Measurements from ENCODE around the gene NR6A1.

DNA sequence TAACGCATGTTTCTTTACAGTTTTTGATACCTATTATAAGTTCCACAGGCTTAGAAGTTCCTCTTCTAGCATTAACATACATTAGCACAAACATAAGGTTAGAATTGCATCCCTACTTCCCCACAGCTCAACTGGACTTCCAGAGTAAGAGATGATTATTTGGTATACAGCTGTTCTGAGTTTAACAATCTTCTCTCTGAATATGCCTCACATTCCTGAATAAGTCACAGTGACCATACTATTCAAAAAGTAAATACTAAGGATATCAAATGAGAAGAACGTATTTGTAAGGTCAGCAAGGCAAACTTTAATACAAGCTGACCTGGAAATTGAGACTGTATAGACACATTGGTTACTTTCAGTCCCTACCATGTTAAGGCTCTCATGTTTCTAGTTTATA, 21.3 kb downstream of the NR6A1 start:
- TF ChIP-seq, protein P1, sequence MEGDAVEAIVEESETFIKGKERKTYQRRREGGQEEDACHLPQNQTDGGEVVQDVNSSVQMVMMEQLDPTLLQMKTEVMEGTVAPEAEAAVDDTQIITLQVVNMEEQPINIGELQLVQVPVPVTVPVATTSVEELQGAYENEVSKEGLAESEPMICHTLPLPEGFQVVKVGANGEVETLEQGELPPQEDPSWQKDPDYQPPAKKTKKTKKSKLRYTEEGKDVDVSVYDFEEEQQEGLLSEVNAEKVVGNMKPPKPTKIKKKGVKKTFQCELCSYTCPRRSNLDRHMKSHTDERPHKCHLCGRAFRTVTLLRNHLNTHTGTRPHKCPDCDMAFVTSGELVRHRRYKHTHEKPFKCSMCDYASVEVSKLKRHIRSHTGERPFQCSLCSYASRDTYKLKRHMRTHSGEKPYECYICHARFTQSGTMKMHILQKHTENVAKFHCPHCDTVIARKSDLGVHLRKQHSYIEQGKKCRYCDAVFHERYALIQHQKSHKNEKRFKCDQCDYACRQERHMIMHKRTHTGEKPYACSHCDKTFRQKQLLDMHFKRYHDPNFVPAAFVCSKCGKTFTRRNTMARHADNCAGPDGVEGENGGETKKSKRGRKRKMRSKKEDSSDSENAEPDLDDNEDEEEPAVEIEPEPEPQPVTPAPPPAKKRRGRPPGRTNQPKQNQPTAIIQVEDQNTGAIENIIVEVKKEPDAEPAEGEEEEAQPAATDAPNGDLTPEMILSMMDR (IDR thresholded peaks at IDR 0.05), result no peak
- no peak for TF ChIP-seq POLR2A (IDR thresholded peaks at IDR 0.05)

All from ovary (tissue), 3 donors.